NCI-H526 (cell line): ENCODE results near the gene CHST13.
A peak's percentile ranks its signal among the peaks of the same experiment; 100 is the strongest.

Experiments
- DNase-seq, 2 experiments: peaks; one replicate each; lab custom pipeline; 2025; lab: John Stamatoyannopoulos, UW

CHST13 gene

DNA sequence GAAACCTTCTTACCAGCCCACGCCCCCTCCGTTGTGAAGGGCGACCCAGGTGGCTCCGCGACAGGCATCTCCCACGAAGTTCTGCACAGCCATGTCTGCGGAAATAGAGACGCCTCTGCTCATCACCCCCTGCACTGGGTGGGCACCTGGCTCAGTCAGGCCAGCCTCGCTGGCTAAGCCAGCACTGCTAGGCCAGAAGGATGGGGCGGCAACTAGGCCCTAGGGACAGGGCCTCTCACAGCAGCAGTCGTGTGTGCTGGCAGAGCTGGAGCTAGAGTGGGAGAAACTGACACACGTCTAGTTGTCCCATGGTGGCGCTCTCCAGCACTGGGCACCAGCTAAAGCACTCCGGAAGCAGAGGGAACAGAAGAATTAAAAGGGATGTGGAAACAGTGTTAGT, 35.8 kb upstream of the CHST13 start:
- DNase-seq: no peak

GRCh38 chr3:126488886-126489569, 34.9 kb upstream of the CHST13 start:
- no peak for DNase-seq

GRCh38 chr3:126490619-126491018, 33.3 kb upstream of the CHST13 start:
- peak in 1 of 2 experiments; percentile 23 for DNase-seq

- no peak for DNase-seq
These were observed 32.5 kb upstream of the CHST13 start for GRCh38 chr3:126491221-126492013.

- no peak for DNase-seq
These were observed 30.9 kb upstream of the CHST13 start for GRCh38 chr3:126493051-126493450.

DNA sequence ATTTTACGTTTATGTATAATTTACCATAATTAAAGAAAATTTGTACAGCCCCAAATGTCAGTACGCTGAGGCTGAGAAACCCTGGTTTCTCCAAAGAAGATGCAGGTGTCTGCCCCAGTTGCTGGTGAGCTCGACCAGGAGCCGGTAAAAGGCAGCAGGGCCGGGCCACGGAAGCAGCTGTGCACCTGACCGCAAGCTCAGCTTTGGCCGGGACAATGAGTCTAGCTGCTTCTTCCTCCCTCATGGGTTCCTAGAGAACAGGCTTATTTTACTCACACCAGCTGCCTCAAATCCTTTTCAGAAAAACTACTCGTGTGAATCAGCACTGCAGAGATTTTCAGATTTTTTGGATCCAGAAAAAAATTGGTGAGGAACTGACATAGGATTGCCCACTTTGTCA, 30.2 kb upstream of the CHST13 start:
- DNase-seq: no peak

GRCh38 chr3:126494204-126494969, 29.6 kb upstream of the CHST13 start:
- no peak for DNase-seq

DNA sequence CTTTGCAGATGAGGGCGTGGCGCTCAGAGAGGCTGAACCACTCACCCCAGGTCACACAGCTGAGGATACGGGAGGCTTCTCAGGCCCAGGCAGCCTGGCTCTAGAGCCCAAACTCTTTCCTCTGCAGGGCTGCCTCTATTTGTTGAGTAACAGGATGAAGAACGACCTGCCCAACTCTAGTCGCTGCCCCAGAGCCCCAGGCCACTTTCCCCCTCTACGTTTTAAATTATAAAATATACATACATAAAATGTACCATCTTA, 29.1 kb upstream of the CHST13 start:
- no peak for DNase-seq

DNA sequence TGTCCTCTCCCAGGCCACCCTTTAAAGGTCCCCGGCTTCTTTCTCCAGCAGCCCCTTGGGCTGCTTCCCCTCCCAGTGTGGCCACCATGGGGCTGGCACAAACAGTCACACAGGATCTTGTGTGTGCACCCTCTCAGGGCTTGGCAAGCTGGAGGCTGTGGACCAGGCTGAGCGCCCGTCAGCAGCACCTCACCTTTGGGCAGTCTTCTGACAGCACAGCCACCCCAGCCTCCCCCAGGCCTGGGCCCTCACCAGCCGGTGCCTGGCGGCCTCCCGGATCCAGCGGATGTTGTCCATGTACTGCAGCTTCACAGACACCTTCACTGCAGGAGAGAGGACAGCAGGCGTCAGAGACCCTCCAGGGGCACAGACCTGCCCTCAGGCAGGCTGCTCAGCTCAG, 28.2 kb upstream of the CHST13 start:
- DNase-seq: no peak

DNA sequence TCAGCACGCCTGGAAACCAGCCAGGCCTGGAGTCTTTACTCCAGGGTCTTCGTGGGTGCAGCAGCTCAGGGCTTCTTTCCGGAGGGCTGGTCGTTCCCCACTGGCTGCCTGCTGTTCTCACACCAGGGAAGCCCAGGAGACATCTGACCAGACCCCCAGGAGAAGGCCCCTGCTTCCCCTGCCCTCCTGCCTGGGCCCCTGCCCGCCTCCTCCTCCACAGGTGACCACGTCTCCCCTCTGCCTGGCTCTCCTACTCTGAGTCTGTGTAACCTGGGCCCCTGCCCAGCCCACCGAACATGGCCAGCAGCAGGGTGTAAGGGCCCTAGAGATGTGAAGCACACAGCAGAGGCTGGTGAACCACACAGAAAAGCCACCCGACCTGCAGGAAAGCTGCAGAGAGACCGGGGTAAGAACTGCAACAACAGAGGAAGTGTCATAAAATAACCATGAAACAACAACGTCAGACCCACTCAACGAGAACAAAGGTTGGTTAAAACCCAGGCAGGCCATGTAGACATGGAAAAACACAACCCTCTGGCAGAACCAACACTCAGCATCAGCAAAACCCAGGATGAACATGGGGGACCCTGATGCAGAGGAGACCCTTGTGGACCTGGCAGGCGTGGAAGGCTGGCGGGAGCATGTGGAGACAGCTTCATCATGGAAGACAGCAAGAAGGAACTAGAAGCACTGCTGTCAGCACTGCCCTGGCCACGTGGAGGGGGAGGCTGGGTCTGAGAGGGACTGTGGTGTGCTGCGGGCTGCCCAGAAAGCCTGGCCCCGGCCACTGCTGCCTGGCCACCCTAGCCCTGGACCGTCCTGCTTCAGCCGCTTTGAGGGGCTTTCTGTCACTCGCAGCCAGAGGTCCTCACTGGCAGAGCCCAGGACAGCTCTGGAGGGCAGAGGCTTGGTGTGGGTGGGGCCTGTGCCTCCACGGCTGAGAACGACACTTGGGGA, 26.8 kb upstream of the CHST13 start:
- no peak for DNase-seq

DNA sequence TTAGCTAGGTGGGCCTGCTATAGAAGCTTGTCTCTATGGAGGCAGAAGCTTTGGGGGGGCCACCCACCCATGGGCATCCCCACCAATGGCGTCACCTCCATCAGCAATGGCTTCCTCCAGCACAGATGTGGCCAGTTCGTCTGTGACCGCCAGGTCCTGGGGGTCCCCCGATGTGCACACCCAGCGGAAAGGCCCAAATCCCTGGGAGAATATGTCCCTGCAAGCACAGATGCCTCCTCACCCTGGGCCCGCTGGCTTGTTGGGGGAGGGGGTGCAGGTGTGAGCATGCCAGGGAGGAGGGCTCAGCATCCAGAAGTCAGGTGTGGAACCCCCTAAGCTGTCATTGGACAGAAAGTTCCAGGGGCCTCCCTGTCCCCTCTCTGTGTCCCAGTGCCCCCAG, 26.0 kb upstream of the CHST13 start:
- DNase-seq: no peak

DNA sequence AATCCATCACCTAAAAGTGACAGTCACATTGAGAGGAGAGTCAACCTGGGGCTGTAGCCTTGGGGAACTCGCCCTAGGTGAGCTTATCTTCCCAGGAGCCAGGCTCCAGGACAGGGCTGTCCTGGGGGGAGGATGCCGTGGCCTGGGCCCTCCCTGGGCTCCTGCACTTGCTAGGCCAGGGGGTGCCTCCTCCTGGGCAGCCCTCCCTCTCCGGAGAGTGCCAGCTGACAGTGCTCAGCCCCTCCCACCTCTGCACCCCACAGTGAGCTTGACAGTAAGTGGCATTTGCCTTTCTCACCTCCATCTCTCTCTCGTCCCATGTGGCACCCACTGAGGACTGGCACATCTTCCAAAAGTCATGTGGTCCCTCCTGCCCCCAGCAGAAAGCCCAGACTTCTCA, 25.5 kb upstream of the CHST13 start:
- DNase-seq: no peak

GRCh38 chr3:126498929-126499328, 25.0 kb upstream of the CHST13 start:
- no peak for DNase-seq

GRCh38 chr3:126499401-126499800, 24.6 kb upstream of the CHST13 start:
- DNase-seq: no peak

DNA sequence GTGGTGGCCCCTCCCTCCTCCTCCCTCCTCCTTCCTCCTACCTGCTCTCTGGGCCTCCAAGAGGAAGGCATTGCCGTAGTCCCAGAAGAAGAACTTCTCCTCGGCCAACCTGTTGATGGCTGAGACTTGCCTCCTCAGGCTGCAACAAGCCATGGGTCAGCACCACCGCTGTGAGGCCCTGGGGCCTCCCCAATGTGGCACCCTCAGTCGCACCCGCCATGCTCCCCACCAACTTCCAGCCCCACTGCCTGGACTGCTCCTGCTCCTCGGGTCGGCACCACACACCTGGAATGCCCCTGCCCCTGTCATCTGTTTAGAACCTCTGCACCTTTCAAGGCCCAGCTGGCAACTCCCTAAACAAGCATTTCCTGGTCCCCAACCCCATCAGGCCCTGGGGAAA, 23.9 kb upstream of the CHST13 start:
- no peak for DNase-seq

GRCh38 chr3:126501054-126501453, 22.9 kb upstream of the CHST13 start:
- DNase-seq: no peak

DNA sequence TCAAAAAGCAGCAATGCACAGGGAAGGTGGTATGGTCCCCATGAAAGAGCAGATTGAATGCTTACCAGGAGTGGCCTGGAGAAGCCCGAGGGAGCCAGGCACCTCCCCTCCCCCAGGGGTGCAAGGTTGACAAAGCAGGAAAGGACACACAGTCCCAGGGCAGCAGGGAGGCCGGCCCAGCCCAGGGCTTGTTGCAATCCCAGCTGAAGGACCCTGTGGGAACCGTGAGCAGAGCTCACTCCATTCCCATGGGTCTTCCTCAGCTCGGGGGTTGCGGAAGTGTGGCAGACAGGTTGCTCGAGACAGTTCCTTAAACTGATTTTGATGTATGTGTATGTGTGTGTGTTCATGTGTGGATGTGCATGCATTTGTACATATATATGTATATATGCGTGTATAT, 22.2 kb upstream of the CHST13 start:
- no peak for DNase-seq

GRCh38 chr3:126502656-126503055, 21.3 kb upstream of the CHST13 start:
- DNase-seq: no peak

- no peak for DNase-seq
These were observed 20.3 kb upstream of the CHST13 start for GRCh38 chr3:126503701-126504100.

GRCh38 chr3:126507886-126508285, 16.1 kb upstream of the CHST13 start:
- DNase-seq: no peak

DNA sequence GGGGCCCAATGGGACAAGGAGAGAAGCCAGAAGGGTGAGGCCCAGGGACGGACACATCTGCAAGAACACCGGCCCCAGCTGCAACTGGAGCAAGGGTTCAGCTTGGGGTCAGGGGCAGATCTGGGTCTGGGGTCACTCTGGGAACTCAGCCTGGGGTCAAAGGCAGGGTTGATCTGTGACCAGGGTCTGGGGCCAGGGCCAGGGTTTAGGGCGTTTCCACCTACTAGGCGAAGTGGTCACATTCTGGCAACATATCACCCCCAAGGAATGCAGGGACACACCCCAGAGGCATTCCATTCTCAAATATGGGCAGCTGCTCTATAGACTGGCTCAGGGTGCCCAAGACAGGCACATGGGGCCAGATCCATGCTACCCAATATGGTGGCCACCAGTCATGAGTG, 15.4 kb upstream of the CHST13 start:
- DNase-seq: no peak
